CD4-positive, alpha-beta T cell treated with Interleukin-21 for 1 hour (primary cell): ENCODE measurements around the gene PIEZO2.
"Not testable (repeated sequence)": the region's sequence is repeated elsewhere in the genome, so short reads cannot be mapped to it uniquely, and the experiment has no call there.

ENCODE experiments used
- DNase-seq: peaks from one replicate; pipeline ENCODE4 v3.0.0-alpha.2; 2020

PIEZO2 gene

DNA sequence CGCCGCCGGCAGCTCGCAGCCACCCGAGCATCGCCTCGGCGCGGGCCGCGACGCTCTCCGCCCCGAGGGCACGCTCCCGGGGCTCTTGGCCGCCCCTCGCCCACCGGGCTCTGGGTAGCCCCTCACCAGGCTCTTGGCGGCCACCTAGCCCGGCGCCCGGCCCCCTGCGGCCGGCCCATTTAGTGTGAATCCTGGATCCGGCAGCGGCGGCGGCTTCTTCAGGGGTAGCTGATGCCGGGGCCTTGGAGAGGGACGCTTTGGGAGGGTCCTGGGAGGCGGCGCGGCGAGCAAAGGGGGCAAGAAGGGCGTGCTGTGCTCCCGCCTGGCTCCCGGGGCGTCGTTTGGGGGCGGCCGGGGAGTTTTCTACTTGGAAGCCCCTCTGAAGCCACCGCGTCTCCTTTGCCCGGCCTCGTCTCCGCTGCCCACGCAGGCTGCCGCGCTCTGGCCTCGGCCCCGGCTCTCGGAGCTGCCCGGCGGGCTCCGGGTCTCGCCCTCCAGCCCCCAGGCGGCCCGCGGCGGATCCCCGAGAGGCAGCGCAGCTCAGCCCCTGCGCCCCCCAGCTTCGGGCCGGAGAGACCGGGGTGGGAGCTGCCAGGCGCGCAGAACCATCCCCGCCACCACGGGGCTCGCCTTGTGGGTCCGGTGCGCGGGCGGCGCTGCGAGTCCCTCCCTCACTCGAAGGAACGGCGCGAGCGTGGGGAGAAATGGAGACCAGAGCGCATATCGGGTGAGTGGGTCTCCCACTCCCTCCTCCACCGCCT lies 509 bp downstream of the PIEZO2 start:
- no peak for DNase-seq

DNA sequence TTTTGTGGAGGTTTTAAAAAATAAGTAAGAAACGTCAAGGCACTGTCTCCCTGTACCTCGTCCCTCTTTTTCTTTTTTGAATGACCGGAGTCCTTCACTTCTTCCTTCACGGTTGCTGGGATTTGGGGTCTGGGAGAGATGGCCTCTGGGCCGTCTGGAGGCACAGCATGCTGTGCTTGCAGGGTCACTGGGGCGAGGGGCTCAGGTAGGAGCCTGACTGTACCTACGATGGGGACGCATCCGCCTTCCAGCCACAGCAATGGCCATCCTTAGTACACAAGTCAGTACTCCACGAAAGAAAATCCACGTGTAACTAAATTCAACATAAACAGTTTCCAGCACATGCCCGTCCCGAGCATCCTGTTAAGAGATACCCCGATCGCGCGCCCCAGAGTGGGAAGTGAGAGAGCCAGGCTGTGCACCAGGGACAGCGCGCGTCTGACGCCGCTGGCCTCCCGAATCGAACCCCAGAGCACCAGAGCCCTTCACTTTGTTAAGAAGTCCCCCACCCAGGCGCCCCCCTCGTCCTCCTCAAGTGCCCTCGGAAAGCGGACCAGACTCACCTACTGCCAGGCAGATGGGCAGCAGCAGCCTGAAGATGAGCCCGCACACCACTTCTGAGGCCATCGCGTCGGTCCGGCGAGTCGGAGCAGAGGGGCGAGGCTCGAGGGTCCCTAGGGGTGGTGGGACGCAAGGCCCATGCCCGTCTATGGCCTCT lies 1.2 kb downstream of the PIEZO2 start:
- DNase-seq, result no peak

DNA sequence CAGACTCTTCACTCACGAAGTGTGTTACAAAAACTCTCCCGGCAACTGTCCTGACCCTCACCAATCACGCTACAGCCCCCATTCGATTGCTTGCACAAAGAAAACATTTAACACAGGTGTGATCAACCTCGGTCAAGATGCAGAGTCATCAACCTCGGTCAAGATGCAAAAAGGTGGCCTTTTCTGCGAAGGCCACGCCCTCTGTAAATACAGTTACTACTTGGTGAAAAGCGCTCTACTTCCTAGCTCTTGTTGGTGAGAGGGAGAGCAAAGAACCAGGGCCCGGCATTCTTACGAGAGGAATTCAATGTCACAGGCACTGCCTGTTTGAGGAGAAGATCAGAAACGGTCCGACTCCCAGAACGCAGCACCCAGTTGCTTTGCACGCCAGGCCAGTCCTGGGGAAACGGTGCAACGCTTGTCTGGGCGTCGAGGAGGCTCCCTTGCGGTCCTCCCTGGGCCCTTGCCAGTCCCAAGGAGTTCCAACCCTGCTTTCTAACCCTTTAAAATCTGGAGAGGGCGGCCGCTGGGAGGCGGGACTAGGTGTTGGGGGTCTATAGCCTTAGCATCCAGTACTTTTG lies 1.9 kb downstream of the PIEZO2 start:
- no peak for DNase-seq

DNA sequence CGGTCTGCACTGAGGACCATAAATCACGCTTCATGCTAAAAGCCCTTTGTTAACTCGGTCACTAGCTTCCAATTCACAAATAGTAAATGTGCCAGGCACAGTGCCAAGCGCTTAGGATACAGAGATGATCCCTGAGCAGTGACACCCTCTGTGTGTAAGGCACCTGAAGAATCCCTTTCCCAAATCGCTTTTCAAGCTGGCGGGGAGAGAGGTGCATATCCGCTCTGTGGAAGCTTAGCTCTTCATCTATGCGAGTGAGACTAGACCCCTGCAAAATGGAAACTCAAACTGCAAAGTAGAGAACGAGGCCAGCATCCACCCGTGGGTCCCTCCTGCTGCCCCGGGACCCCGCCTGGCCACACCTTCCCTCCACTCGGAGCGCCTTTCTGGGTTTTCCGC lies 2.4 kb downstream of the PIEZO2 start:
- DNase-seq, result no peak

DNA sequence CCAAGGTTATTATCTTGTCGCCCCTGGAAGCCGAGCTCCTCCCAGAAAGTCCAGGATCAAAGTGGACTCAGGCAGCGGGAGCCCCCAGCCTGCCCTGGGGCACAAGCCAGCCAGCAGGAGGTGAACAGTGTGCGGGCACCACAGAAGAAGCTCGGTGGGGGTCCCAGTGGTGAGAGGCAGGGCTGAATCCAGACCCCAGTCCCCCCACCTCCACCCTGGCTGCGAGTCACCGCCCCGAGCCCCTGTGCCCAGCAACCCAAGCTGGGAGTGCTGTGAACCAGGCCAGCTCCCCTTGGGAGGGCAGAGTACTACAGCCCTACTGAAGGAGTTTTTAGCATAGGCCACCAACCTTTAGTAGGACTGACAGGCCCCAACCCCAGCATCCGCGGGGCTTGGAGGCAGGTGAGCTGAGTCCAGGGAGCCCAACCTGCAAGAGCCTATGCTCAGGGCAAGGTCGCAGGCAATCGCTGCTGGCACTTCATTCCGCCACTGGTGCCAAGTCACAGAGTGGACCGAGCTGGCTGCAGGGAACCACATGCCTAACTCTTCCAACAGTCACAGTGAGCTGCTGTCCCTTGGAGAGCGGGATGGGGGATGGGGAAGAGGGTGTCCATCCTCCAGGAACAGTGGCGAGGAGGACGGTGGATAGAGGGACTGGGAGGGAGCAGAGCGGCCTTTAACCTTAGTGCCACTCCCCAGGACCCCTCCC lies 3.0 kb downstream of the PIEZO2 start:
- DNase-seq, result no peak

DNA sequence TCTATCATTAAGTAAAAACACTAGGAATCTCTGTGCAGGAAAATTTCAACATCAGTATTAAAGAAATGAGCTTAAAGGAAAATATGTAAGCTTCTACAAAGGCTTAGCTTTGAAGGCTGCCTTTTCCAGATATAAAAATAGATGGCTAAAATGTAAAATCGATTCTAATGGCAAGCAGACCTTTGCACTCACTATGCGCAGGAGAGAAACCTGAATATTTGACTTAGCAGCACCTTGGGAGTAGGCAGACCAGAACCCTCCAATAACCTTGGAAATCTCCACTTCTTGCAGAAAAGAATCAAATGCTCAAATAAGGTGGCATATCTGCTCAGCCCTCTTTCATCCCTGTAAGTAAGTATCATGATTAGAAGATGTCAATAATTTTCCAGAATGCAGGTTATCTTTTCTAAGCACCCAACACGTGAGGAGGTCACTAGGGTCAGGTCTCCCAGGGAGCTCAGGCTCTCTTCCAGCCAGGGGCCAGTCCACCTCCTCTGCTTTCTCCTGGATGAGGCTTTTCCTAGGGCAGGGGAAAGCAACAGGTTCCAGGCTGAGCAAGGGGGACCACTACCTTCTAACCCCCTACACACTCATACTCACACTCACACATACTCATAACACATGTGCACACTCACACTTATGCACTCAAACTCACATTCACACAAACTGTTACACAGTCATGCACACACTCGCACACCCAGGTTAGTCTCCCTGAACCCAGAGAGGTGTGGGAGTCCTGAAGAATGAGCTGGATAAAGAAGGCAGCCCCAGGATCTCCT lies 3.8 kb downstream of the PIEZO2 start:
- no peak for DNase-seq

DNA sequence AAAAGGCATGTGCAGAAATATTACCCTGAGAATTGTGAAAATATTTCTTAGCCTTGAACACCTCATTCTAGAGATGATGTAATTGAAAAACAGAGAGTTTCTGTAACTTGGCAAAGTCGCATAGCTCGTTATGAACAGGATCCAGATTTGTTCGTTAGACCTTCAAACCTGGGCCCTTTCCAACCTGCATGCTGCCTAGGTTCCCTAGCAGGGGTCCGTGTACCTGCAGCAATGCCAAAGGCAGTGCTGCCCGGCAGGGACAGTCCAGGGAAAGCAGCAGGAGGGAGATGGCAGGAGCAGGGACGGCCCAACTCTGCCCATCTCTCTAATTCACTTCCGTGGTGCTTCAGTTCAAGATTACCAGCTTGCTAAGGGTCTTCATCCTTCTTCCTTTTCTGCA lies 12.0 kb downstream of the PIEZO2 start:
- DNase-seq, result no peak

DNA sequence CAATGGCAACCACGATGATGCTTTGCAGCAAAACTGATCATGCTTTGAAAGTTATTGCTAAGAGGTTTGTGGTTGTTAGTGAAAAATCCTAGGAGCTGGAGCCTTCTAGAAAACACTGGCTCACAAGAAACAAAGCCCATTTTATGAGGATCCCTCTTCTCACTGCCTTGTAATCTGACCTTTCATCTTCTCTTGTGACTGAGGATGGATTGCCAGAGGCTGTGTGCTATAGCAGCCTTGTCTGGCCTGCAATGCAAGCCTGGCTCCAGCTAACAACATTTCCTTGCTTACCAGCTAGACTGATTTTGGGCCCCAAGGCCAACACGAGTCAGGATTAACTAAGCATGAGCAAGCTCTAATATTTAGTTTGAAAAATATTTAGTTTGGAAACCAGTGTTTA lies 13.1 kb downstream of the PIEZO2 start:
- no peak for DNase-seq

DNA sequence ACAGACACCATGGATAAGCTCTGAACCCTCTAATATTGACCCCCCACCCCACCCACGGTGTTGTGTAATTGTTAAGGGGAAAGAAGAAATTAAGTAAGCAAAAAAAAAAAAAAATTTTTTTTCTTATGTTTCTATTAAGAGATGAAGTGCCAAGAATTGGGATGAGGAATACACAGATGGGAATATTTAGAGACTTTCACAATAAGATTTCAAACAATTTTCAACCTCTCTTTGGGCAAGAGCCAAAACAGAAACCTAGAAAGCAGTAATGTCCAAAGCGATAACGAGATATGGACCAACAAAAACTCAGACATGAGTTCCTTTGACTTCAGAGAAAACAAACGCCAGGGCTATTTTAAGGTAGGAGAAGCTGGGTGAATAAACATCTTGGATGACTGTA lies 14.4 kb downstream of the PIEZO2 start:
- no peak for DNase-seq

DNA sequence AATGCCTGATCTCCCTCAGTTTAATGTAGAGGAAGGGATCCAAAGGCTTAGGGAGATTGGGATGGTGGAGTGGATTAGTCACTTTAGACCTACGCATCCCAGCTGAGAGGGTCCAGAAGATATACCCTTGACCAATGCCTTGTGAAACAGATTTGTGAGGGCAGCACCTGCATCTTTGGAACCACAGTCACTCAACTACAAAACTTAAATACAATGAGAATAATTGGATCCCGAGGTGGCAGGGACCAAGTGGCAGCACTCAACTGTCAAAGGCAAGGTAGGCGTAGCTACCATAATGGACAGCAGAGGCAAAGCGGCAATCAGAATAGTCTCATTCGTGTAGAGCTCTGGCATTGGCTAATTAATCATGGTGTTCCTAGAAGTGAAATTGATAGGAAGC lies 20.3 kb downstream of the PIEZO2 start:
- not testable (repeated sequence) for DNase-seq

DNA sequence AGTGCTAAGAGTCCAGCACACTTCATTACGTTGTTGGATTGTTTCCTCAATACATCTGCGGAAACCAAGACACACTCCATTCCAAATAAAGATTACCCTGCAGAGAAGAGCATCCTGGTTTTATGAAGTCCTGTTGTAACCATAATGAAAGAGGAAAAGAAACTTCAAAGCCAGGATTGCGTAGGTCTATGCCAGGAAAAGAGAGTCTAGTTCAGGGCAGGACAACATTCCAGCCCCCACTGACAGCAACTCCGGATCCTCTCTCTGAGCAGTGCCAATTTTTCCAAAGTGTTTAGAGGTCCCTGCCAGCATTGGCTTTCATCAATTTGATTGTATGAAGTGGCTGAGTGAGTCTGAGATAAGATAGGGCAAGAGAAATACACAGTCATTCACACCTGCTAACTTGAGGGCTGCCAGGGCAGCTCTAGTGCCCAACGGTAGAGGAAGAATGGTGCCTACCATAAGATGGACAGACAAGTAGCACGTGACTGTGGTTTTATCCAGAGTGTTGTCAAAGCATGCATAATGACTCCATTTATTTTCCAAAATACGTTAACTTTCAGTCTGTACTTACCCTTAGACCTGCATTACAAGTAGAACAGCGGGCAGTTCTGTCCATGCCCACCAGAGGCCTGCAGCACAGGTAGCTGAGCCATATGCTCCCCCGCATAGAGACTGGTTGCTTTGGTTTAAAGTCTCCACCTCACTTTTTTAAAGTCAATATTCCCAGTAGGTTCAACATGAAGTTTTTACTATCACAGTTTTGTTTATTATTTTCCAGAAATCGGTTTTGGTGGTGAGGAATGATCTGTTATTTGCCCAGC lies 23.7 kb downstream of the PIEZO2 start:
- DNase-seq, result no peak

DNA sequence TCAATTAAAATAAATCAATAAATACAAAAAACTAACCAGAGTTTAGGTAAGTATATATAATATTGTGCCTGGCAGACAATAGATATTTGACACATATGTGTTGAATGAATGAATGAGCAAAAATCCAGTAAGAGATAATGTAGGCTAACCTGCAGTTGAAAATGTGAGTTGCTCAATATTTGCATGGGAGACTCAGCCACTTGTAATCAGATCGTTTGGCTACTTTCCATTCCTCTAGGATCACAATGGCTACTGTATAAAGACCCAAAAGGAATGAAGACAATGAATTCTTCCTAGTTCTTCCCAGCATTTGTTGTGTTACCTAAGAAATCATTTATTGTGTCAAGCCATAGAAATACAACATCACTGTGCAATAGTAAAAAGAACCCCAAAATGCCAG lies 25.3 kb downstream of the PIEZO2 start:
- DNase-seq, result no peak

DNA sequence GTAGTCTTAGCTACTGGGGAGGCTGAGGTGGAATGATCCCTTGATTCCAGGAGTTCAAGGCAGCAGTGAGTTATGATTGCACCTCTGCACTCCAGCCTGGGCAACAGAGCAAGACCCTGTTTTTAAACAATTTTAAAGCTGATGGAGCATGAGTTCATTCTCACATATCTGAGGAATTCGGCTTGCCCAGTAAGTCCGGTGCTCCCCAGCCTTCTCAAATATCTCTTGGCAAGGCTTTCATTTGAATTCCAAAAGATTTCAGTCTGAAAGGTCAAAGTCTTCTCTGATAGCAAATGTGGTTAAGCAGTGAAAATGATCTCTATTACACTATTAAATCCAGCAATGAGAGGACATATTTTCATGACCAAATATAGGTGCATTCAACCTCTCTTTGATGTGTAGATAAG lies 27.9 kb downstream of the PIEZO2 start:
- DNase-seq, result no peak

DNA sequence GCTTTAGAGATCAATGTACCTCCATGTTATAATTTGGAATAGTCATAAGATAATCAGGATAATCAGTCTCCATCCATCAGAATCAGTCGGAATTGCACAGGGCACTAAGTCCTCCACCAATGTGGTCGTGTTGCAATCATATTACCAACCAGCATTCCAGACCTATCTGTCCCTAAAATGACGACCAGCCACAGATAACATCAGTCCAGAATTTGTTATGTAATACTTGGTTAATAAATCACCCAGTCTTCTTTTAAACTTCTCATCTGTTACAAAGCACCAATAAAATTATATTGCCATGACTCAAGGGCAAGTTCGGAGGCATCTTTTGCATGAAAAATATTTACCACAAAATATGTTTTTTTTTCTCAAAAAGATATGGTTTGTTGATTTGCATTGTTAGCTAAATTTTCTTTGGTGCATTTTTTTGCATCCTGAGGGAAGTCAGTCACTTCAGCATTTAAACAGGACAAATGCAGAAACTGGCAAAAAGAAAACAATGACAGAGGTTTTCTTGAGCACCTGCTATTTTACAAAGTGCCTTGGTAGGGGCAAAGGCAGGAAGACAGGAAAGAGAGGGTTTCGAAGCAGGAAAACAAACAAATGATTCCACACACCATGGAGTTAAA lies 29.3 kb downstream of the PIEZO2 start:
- DNase-seq, result no peak

DNA sequence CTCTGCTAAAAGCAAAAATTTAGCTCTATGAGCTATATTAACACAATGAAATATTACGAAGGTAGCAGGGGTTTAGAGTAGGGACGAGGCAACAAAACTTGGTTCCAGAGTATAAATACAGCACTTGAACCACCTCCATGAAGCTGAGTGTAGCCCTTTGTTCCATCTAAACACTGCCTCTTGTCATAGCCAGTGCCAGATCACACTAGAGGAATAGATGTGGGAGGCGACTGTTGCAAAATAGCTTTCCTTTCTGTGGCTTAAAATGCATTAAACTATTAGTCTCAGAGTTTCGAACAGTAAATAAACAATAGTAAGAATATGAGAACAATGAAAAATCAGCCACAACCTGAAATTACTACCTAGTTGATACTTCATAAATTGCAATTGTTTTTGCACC lies 29.8 kb downstream of the PIEZO2 start:
- no peak for DNase-seq

DNA sequence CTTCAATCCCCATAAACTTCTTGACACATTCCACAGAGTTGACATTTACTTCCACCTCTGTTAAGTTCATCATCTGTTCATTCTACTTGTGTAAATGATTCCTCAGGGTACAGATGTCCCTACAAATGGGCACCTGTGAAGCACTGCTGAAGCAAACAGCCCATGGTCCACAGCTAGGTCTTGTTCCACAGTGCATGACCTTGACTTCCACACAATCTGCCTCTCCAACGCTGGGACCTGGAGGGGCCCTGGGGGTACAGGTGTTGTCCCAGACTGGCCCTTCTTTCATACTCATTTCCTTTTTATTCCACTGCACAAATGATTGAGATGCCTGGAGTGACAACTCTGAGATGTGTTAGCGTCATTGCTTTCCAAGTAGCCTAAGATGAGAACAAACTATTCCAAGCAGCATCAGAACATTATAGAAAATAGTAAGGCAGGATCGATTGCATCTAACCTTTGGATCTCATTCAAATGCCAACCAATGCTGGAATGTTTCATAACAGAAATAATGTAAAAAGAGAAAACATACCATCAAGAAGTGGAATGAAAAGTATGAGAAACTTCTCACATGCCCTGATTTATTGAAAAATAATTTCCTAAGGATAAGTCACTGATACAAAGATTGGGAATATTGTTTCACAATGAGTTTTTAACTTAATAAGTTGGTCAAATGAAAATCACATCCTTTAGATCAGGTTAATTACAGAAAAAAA lies 31.2 kb downstream of the PIEZO2 start:
- no peak for DNase-seq

DNA sequence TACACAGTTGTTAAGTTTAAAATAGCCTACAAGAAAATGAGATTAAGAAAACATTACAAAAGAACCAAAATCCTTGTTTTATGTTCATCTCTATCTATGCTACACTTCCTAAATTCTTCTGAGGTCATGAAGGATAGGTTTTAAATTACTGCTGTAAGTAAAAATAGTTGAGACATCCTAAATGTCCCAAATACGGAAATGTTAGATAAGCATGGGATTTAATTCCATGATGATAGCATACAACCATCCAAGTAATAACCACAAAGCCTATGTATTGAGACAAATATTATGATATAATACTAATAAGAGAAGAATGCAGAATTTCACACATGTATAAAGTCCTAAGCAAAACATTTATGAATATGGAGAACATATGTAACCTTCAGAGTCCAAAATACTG lies 34.1 kb downstream of the PIEZO2 start:
- DNase-seq, result no peak

DNA sequence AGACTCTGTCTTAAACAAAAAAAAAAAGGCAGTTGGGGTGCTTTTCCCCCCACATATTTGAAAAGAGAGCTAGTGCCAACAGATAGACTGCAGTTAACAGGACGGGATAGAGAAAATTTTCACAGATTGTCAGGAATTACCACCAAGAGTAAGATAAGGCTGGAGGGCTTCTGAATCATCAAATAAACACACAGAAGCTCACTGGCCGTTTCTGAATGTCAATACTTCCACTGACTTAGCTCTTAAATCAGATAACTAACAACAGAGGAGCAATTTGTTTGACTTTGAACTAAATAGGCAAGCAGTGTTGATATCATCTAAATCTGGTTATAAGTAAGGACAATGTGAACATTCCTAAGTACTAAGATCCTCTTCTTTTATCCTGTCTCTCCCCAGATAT lies 34.7 kb downstream of the PIEZO2 start:
- no peak for DNase-seq

DNA sequence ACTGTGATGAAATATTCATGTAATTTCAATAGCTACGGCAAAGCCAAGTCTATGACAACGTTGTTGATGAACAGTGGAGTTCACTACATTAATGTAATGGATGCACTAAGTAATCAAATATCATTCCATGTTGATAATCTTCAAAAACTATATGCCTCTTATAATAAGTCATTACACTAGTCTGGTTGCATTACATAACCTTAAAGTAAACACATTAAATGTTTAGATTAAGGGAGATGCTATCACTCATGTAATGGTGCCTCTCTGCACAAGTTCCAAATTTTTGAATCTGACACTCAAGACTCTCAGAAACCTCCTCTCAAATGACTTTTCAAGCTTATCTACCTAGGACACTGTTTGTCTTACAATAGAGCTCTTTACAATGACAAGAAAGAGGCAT lies 35.4 kb downstream of the PIEZO2 start:
- no peak for DNase-seq

DNA sequence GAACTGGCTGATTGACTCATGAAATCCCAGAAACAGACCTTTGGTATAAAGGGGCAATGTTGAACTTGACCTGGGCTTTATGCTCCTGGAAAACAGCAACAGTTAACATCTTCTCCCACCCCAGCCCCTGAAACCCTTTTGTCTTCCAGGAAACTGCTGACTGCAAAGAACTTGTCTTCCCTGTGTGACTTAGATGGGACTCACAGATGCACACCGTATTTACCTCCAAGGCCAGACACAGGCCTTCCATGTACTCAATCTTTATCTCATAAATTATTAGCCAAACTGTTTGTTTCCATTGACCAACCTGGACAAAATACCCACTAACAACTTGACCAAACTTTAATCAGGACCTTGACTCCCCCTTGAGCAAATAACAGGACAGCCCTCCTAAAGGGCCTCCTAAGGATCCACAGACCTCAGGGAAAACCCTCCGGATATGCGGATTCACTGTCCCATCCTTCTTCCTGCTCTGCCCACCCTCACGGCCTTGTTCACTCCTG lies 36.3 kb downstream of the PIEZO2 start:
- no peak for DNase-seq

DNA sequence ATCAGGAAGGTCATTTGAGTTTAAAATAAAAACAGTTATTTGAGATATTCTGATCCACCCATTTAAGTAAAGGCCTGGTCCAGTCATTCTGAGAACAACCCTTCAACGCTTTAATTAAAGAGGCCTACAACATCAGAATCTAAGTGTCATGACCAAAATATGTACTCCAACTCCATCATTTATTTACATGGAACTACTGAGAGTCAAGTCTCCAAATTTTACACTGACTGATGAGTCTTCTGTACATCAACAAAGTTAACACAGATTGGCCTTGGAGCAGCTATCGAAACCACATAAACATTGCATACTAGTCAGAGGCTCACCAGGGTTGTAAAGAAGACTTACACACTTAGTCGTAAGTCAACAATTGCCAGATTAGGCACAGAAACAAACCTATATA lies 37.1 kb downstream of the PIEZO2 start:
- DNase-seq, result no peak
